ENCODE data around the gene MARK3. TPM values are rescaled to one million over a fixed set of nuclear protein-coding genes. Genes with fewer than 3 reads are reported as not detected.

The MARK3 gene
- total RNA-seq, 1 experiment from 2014 or later = 72.5 TPM

DNA sequence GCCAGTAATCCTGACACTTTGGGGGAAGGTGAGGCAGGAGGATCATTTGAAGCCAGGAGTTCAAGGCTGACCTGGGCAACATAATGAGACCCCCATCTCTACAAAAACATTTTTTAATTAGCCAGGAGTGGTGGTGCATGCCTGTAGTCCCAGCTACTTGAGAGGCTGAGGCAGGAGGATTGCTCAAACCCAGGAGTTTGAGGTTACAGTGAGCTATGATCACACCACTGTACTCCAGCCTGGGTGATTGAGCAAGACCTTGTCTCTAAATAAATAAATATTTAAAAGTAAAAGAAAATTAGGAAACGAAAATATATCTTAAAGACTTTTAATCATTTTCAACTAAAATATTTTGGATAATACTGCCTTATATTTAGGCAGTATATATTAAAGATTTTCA lies 111.6 kb downstream of the MARK3 start:
- Histone ChIP-seq H3K79me2 (ENCODE audit: insufficient read depth, low read length) (peaks cover 13% of the 10 kb centered on the region), H3K9me3 (ENCODE audit: control insufficient read depth in 1 of 2, insufficient read depth in 1 of 2, low read depth in 1 of 2, low read length in 2 of 2) (no peaks in the 10 kb centered on the region), H3K27me3 (ENCODE audit: insufficient read depth, low read length) (no peaks in the 10 kb centered on the region), H3K9me2 (ENCODE audit: insufficient read depth) (no peaks in the 10 kb centered on the region), H3K36me3 (ENCODE audit: control insufficient read depth in 1 of 2, insufficient read depth in 2 of 2, low read length in 2 of 2) (peaks cover 16 to 20% of the 10 kb centered on the region in 2 experiments; a peak in 3 of 4 replicates), H3K4me1 (ENCODE audit: control insufficient read depth in 1 of 2, insufficient read depth in 2 of 2, low read length in 2 of 2) (no peaks in the 10 kb centered on the region), H3K4me3 (replicated peaks in 1 of 2; ENCODE audit: low read depth in 1 of 2, low read length in 2 of 2) (no peak overlapping the region), H3K4me2 (ENCODE audit: low read length) (no peak overlapping the region), H3K27ac (ENCODE audit: low read depth, low read length) (no peak overlapping the region), H4K20me1 (ENCODE audit: insufficient read depth) (no peaks in the 10 kb centered on the region), H2AFZ (ENCODE audit: low read depth, low read length, poor library complexity, severe bottlenecking) (no peak overlapping the region), H3K9ac (ENCODE audit: low read length) (no peak overlapping the region)
- no peak for TF ChIP-seq POLR2A (IDR thresholded peaks at IDR 0.05; ENCODE audit: borderline replicate concordance, extremely low read depth, insufficient read depth, insufficient read length)
- no peak for TF ChIP-seq EZH2 (IDR thresholded peaks at IDR 0.05)
- TF ChIP-seq POLR2AphosphoS5 (IDR thresholded peaks at IDR 0.05; ENCODE audit: low read depth, low read length) = no peak
- TF ChIP-seq, protein P1, sequence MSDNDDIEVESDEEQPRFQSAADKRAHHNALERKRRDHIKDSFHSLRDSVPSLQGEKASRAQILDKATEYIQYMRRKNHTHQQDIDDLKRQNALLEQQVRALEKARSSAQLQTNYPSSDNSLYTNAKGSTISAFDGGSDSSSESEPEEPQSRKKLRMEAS (IDR thresholded peaks at IDR 0.05) = no peak
- TF ChIP-seq, protein P2, sequence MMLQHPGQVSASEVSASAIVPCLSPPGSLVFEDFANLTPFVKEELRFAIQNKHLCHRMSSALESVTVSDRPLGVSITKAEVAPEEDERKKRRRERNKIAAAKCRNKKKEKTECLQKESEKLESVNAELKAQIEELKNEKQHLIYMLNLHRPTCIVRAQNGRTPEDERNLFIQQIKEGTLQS (IDR thresholded peaks at IDR 0.05) = no peak
- no peak for TF ChIP-seq SRF (IDR thresholded peaks at IDR 0.05; ENCODE audit: low read depth)
- TF ChIP-seq RAD21 (IDR thresholded peaks at IDR 0.05; ENCODE audit: low read depth) = no peak
- TF ChIP-seq CBX3 (IDR thresholded peaks at IDR 0.05; ENCODE audit: low read depth) = no peak
- TF ChIP-seq EGR1 (IDR thresholded peaks at IDR 0.05; ENCODE audit: low read depth) = no peak
- no peak for TF ChIP-seq SP1 (IDR thresholded peaks at IDR 0.05; ENCODE audit: low read depth)
- no peak for TF ChIP-seq SIN3A (IDR thresholded peaks at IDR 0.05; ENCODE audit: low read depth)
- no peak for TF ChIP-seq ZFX (IDR thresholded peaks at IDR 0.05)
- no peak for TF ChIP-seq CEBPB (IDR thresholded peaks at IDR 0.05; ENCODE audit: low read depth)
- TF ChIP-seq ELF1 (IDR thresholded peaks at IDR 0.05; ENCODE audit: borderline replicate concordance, low read depth) = no peak
- TF ChIP-seq JUND (IDR thresholded peaks at IDR 0.05) = no peak
- no peak for TF ChIP-seq TCF7L2 (IDR thresholded peaks at IDR 0.05; ENCODE audit: borderline replicate concordance, extremely low read depth, insufficient read depth, insufficient read length)
- ATAC-seq = no peak
- intact Hi-C loops (cut with micrococcal nuclease) = no loop called here
- CTCF ChIA-PET = no interaction called here
- POLR2A ChIA-PET = no interaction called here
- no peak for DNase-seq (ENCODE audit: low read depth, low spot score)
- RAD21 ChIA-PET (ENCODE audit: low non-redundant PET in 1 of 2, low total read pairs in 2 of 2, uncharacterized antibody in 2 of 2, unreplicated experiment in 2 of 2) = no interaction called here
- no TSS peak for BruUV-seq (replicated peaks)
